GM12891 (cell line): ENCODE measurements around the gene DZIP1.

ENCODE experiments used
- POLR2AphosphoS5 ChIP-seq: IDR thresholded peaks from 2 replicates; pipeline ENCODE4 v1.6.1; 2011; ENCODE audit warnings: low read depth, low read length, control low read depth
- SPI1 ChIP-seq: IDR thresholded peaks from 2 replicates; pipeline ENCODE4 v1.6.1; 2011; ENCODE audit warnings: low read depth, low read length, control low read depth

DNA sequence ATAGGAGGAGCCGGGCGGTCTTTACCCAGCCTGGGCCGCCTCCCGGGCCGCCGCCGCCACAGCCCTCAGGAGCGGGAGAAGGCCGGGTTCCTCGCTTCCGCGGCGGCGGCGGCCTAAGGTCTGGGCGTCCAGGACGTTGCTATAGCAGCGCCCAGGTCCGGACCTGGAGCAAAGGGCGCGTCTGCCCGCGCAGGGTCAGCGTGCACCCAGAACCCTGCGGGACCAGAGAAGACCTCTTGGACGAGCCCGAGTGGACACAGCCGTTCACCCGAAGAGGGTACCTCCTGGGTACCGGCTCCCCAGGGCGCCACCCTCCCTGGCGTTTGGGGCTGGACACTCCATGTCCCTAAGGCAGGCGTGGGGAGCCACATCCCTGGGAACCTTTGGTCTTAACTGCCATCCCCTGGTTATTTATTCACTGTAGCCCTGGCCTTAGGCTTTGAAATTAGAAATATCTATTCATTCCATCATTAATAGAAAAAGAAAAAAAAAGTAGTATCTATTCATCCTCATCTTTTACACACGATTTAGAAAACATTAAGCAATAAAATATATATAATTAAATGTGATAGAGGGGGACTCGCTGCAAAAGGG is 2.4 kb downstream of the DZIP1 start:
- TF ChIP-seq SPI1 (no peak), POLR2AphosphoS5 (no peak)
